Glutamatergic neuron (in vitro differentiated cells): ENCODE results near the gene LRRC52. TPM values are rescaled to one million over a fixed set of nuclear protein-coding genes. Genes with fewer than 3 reads are reported as not detected.

ENCODE experiments used
- DNase-seq: peaks from one replicate; pipeline ENCODE4 v3.0.0; 2022
- H3K27ac Mint-ChIP-seq: one replicate; pipeline ENCODE4 v1.8.0; 2020; ENCODE audit warnings: mild to moderate bottlenecking, mixed read lengths, inconsistent platforms; ENCODE audit not compliant: unreplicated experiment
- H3K27me3 Mint-ChIP-seq: one replicate; pipeline ENCODE4 v1.8.0; 2020; ENCODE audit warnings: mild to moderate bottlenecking, moderate library complexity, mixed read lengths, inconsistent platforms; ENCODE audit not compliant: unreplicated experiment
- H3K36me3 Mint-ChIP-seq: one replicate; pipeline ENCODE4 v1.8.0; 2020; ENCODE audit warnings: mild to moderate bottlenecking, mixed read lengths, inconsistent platforms; ENCODE audit not compliant: unreplicated experiment
- H3K4me1 Mint-ChIP-seq: one replicate; pipeline ENCODE4 v1.8.0; 2020; ENCODE audit warnings: mild to moderate bottlenecking, low read depth, mixed read lengths, inconsistent platforms; ENCODE audit not compliant: unreplicated experiment
- H3K4me3 Mint-ChIP-seq: one replicate; pipeline ENCODE4 v1.8.0; 2020; ENCODE audit warnings: mild to moderate bottlenecking, mixed read lengths, inconsistent platforms; ENCODE audit not compliant: unreplicated experiment
- H3K9me3 Mint-ChIP-seq: one replicate; pipeline ENCODE4 v1.8.0; 2020; ENCODE audit warnings: mild to moderate bottlenecking, moderate library complexity, mixed read lengths, inconsistent platforms; ENCODE audit not compliant: unreplicated experiment
- total RNA-seq: library from RNA; stranded (reverse); fragmentation: NEBNext Ultra II Directional; extraction: Animal tissue kit (Norgen Biotek cat#: 25700); gene quantifications from one replicate; pipeline ENCODE4 v1.2.1, GENCODE V29; 2021; ENCODE audit not compliant: unreplicated experiment
- TF ChIP-seq, protein P1 (sequence below): fragments of 200-600 bp; sonication (generic); IDR thresholded peaks from one replicate; pipeline ENCODE4 v1.5.0; 2021; ENCODE audit not compliant: partially characterized antibody, unreplicated experiment

Gene LRRC52
- total RNA-seq, 1 donor from 2014 or later = not detected

DNA sequence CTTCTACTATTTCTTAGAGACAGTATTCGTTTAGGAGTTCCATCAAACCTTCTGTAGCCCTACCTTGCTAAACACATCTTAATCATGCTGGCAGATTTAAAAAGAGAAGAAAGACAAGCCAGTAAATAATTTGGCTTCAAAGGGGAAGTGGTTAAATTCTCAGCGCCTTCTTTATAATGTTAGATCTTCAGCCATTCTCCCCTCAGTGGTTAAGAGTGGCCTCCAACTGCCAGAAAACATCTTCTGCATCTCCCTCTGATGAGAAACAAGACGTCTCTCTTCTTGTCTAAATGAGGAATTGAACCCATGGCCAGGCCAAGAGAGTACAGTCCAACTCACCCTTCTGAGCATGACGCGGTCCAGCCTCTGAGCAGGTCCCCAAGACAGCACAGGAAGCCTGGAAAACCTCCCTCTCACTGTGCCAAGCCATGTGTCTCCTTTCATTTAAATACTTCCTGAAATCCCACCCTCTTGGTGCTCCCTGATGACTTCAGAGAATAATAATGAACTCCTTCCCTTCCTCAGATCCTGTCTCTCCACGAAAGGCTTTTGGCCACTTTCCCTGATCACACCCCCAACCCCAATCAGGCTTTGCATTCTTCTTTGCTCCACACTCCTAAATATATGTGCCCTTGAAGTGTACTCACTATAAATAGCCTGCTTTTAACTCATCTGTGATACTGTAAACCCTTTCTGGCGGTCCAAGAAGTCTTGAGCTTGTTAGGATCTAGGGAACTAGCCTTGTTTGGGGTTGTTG lies 16.4 kb upstream of the LRRC52 start:
- DNase-seq = no peak
- Mint-ChIP-seq H3K36me3 (peaks cover 7% of the 10 kb centered on the region), H3K4me3 (no peak overlapping the region), H3K4me1 (peaks cover 6% of the 10 kb centered on the region), H3K27ac (no peak overlapping the region), H3K27me3 (peaks cover 2% of the 10 kb centered on the region), H3K9me3 (peaks cover 1% of the 10 kb centered on the region)
- TF ChIP-seq, protein P1, sequence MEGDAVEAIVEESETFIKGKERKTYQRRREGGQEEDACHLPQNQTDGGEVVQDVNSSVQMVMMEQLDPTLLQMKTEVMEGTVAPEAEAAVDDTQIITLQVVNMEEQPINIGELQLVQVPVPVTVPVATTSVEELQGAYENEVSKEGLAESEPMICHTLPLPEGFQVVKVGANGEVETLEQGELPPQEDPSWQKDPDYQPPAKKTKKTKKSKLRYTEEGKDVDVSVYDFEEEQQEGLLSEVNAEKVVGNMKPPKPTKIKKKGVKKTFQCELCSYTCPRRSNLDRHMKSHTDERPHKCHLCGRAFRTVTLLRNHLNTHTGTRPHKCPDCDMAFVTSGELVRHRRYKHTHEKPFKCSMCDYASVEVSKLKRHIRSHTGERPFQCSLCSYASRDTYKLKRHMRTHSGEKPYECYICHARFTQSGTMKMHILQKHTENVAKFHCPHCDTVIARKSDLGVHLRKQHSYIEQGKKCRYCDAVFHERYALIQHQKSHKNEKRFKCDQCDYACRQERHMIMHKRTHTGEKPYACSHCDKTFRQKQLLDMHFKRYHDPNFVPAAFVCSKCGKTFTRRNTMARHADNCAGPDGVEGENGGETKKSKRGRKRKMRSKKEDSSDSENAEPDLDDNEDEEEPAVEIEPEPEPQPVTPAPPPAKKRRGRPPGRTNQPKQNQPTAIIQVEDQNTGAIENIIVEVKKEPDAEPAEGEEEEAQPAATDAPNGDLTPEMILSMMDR = no peak

DNA sequence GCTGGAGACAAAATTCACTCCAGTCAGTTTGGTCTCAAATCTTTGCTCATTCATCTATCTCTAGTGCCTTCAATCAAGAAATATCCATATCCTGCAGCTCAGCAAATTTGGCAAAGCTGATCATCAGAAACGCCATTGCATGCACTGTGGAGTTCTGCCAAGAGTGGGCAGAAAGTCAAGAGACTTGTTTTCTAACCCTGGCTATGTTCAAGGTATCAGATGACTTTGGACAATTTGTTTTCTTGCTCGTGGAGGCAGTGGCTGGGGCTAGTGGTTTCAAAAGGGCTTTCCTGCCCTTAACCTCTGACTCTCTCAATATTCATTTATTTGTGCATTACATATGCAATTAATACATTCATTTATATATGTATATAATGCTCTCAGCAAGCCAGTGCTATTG lies 12.8 kb upstream of the LRRC52 start:
- TF ChIP-seq, protein P1 = no peak
- H3K9me3 Mint-ChIP-seq = no peaks in the 10 kb centered on the region
- no peak for DNase-seq
- H3K4me3 Mint-ChIP-seq = no peak overlapping the region
- H3K36me3 Mint-ChIP-seq = peaks cover under 1% of the 10 kb centered on the region
- H3K27ac Mint-ChIP-seq = no peak overlapping the region
- peaks cover 2% of the 10 kb centered on the region for H3K27me3 Mint-ChIP-seq
- no peaks in the 10 kb centered on the region for H3K4me1 Mint-ChIP-seq

DNA sequence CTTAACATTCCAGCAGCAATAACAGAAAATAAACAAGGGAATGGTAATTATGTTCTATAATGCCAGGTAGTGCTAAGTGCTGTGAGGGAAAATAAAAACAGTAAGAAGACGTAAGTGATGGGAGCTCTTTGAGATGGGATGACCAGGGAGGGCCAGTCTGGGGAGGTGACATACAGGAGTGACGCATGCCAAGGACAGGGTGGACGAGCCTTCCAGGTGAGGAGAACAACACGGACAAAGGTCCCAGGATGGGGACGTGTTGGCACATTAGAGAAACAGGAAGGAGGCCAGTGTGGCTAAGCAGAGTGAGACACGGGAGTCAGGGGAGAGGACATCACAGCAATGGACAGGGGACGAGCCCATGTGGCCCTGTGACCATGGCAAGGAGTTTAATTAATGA lies 11.7 kb upstream of the LRRC52 start:
- Mint-ChIP-seq H3K27ac (no peak overlapping the region), H3K9me3 (no peaks in the 10 kb centered on the region), H3K27me3 (peaks cover 3% of the 10 kb centered on the region), H3K36me3 (no peaks in the 10 kb centered on the region), H3K4me1 (no peaks in the 10 kb centered on the region), H3K4me3 (no peak overlapping the region)
- no peak for DNase-seq
- TF ChIP-seq, protein P1 = no peak

DNA sequence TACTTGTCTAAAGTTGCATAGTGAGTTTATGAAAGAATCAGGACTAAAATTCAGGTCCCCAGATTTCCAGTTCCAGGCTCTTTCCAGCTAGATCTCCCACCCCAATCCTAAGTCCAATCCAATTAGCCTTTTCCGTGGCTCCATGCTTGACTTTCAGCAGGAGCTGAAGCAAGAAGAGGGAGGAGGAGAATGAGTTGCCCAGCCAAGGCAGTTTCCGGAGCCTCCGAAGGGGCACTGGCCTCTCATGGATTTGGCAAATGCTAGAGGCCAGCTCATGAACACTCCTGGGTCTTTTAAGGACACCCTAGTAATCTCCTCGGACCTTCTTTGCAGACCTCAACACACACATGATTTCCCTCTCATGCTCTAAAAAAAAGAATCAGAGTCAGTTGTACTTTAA lies 10.5 kb upstream of the LRRC52 start:
- H3K9me3 Mint-ChIP-seq = no peaks in the 10 kb centered on the region
- no peaks in the 10 kb centered on the region for H3K36me3 Mint-ChIP-seq
- H3K4me3 Mint-ChIP-seq = no peak overlapping the region
- H3K4me1 Mint-ChIP-seq = peaks cover 5% of the 10 kb centered on the region
- peaks cover 4% of the 10 kb centered on the region for H3K27me3 Mint-ChIP-seq
- DNase-seq = no peak
- H3K27ac Mint-ChIP-seq = no peak overlapping the region
- TF ChIP-seq, protein P1 = no peak

DNA sequence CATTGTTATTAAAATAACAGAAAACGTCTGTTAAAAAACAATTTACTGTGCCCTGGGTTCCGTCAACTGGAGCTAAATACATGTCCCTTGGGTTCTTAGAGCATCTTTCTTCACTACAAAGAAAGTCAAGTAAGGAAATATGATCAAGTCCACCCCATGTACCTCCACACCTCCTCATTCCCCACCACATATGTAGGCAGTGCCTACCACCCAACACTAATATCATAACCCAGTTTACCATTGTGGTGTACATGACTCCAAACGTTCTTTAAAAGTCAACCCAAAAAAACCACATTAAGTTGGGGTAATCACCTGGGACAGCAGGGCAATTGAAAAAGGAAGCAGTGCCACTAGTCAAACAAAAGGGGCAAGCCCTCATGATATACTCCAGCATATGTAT lies 7.8 kb upstream of the LRRC52 start:
- TF ChIP-seq, protein P1 = no peak
- Mint-ChIP-seq H3K27me3 (peaks cover 4% of the 10 kb centered on the region), H3K4me3 (no peak overlapping the region), H3K36me3 (no peaks in the 10 kb centered on the region), H3K9me3 (no peaks in the 10 kb centered on the region), H3K4me1 (peaks cover 23% of the 10 kb centered on the region), H3K27ac (no peak overlapping the region)
- DNase-seq = no peak
